Panc1 (cell line): Measurements from ENCODE around the gene ABCG1.

Experiments used
- POLR2AphosphoS5 ChIP-seq: IDR thresholded peaks from 2 replicates; pipeline ENCODE4 v1.6.1; 2012; ENCODE audit warnings: mild to moderate bottlenecking, low read depth, low read length, moderate library complexity
- SIN3A ChIP-seq: IDR thresholded peaks from 2 replicates; pipeline ENCODE4 v1.6.1; 2012; ENCODE audit warnings: low read depth, mild to moderate bottlenecking, low read length, moderate library complexity, borderline replicate concordance; ENCODE audit not compliant: insufficient read depth
- TF ChIP-seq, protein P1 (sequence below): fragments of 450-650 bp; IDR thresholded peaks from 2 replicates; pipeline ENCODE4 v1.5.1; 2017; ENCODE audit warnings: mild to moderate bottlenecking

DNA sequence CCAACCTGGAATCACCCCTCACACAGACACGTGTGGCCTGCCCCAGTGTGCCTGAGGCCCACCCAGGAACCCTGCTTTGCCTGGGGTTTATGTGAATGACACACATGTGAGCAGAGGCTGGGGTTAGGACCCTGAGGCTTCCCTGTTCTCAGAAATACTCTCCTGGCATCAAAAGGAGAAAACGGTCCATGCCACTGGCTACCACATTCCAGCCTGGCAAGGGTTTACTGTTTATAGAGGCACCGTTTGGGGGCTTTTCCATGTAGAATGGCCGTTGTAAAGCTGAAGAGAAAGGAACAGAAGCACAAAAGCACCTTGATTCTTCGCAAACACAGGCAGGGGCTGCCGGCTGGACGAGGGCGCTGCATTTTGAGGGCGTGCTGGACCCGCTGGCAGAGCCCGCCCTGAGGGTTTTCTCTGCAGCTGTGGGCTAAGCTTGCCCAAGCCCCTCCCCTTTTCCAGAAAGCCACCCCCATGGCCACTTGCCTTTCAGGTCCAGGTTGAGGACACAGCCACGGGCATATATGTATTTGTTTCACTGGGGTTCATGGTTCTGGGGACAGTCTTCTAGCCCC lies 83.2 kb downstream of the ABCG1 start:
- TF ChIP-seq, protein P1, sequence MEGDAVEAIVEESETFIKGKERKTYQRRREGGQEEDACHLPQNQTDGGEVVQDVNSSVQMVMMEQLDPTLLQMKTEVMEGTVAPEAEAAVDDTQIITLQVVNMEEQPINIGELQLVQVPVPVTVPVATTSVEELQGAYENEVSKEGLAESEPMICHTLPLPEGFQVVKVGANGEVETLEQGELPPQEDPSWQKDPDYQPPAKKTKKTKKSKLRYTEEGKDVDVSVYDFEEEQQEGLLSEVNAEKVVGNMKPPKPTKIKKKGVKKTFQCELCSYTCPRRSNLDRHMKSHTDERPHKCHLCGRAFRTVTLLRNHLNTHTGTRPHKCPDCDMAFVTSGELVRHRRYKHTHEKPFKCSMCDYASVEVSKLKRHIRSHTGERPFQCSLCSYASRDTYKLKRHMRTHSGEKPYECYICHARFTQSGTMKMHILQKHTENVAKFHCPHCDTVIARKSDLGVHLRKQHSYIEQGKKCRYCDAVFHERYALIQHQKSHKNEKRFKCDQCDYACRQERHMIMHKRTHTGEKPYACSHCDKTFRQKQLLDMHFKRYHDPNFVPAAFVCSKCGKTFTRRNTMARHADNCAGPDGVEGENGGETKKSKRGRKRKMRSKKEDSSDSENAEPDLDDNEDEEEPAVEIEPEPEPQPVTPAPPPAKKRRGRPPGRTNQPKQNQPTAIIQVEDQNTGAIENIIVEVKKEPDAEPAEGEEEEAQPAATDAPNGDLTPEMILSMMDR = no peak
- TF ChIP-seq SIN3A = no peak
- no peak for TF ChIP-seq POLR2AphosphoS5
